Tibial nerve (tissue), 3 donors: ENCODE measurements around the gene FZD7.

ENCODE experiments used
- POLR2A ChIP-seq, 2 donors: fragments of 450-650 bp; IDR thresholded peaks; one replicate each; pipeline ENCODE4 v1.6.1; 2017; ENCODE audit warnings: antibody characterized with exemption in 2 of 2, mild to moderate bottlenecking in 2 of 2, moderate library complexity in 2 of 2
- TF ChIP-seq, protein P1 (sequence below), 5 experiments: fragments of 200-600 bp in 3 of 5; fragments of 450-650 bp in 2 of 5; sonication (generic) in 3 of 5; IDR thresholded peaks; one replicate each; pipeline ENCODE4 v1.5.1; 2016 to 2019; ENCODE audit warnings: antibody characterized with exemption in 5 of 5, mild to moderate bottlenecking in 3 of 5, moderate library complexity in 2 of 5

DNA sequence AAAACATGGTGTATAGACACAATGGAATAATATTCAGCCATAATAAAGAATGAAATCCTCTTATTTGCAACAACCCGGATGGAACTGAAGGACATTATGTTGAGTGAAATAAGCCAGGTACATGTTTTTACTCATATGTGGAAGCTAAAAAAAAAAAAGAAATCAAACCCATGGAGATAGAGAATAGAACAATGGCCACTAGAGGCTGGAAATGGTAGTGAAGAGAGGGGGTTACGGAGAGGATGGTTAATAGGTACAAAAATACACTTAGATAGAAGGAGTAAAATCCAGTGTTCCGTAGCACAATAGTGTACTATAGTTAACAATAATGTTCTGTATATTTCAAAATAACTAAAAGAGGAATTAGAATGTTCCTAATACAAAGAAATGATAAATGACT is 26.6 kb downstream of the FZD7 start:
- TF ChIP-seq, protein P1, sequence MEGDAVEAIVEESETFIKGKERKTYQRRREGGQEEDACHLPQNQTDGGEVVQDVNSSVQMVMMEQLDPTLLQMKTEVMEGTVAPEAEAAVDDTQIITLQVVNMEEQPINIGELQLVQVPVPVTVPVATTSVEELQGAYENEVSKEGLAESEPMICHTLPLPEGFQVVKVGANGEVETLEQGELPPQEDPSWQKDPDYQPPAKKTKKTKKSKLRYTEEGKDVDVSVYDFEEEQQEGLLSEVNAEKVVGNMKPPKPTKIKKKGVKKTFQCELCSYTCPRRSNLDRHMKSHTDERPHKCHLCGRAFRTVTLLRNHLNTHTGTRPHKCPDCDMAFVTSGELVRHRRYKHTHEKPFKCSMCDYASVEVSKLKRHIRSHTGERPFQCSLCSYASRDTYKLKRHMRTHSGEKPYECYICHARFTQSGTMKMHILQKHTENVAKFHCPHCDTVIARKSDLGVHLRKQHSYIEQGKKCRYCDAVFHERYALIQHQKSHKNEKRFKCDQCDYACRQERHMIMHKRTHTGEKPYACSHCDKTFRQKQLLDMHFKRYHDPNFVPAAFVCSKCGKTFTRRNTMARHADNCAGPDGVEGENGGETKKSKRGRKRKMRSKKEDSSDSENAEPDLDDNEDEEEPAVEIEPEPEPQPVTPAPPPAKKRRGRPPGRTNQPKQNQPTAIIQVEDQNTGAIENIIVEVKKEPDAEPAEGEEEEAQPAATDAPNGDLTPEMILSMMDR (IDR thresholded peaks at IDR 0.05), result no peak
- no peak for TF ChIP-seq POLR2A (IDR thresholded peaks at IDR 0.05)
